ENCODE measurements around the gene KRTAP9-7. TPM values are rescaled to one million over a fixed set of nuclear protein-coding genes. Genes with fewer than 3 reads are reported as not detected.

Gene KRTAP9-7
- total and polyA plus RNA-seq, 2 of the 4 experiments (the other 2 are of a cell fraction) = not detected

DNA sequence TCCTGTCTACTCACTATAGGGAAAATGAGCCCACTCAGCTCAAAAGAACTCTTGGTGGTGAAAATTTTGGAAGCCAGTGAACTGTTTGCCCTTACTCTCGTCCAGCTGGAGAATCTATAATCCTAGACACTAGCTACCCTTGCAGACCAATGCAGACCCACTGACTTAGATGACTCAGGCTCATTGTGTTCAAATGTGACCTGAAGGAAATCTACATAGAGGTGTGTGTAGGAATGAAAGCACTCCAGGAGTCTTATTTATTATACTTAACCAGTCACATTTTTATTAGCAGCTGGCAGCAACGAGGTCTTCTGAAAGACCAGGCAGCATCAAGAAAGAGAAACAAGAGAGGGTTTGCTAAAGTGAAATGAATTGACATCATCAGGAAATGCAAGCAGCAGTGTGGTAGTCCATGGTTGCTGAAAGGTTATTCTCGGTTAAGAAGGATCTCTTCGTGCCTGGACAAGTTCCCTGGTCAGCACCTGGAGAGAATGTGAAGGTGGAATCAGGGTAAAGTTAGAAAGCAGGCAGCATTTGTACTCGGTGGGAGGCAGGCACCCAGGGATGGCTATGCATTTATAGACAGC is 25.8 kb downstream of the KRTAP9-7 start:
- Histone ChIP-seq H3K4ac (ENCODE audit: low read depth, low read length) (no peak overlapping the region), H2BK120ac (ENCODE audit: low read depth, low read length) (no peak overlapping the region)
- dilution Hi-C loops (cut with HindIII; ENCODE audit: low sequenced_read_pairs, unreplicated experiment) = no loop called here

More for the DNA sequence above, 25.8 kb downstream of the KRTAP9-7 start:
- Histone ChIP-seq H3K9ac (ENCODE audit: low read depth, low read length) (no peak overlapping the region), H2AK5ac (ENCODE audit: low read depth, low read length) (no peak overlapping the region), H2BK5ac (ENCODE audit: low read depth, low read length, poor library complexity, severe bottlenecking) (no peak overlapping the region), H3K14ac (replicated peaks; ENCODE audit: low read depth, low read length) (peak overlapping the region; percentile 46; the same call in 1 of the 2 replicates), H4K5ac (ENCODE audit: low read depth, low read length) (no peak overlapping the region), H3K4me2 (ENCODE audit: low read depth, low read length) (no peak overlapping the region), H2BK20ac (ENCODE audit: low read depth, low read length) (no peak overlapping the region), H3K56ac (ENCODE audit: extremely low read depth, insufficient read depth, low read length) (no peak overlapping the region), H3K36me3 (ENCODE audit: control insufficient read depth, insufficient read depth, low read length) (no peaks in the 10 kb centered on the region), H4K20me1 (ENCODE audit: insufficient read depth, low read length) (no peaks in the 10 kb centered on the region), H2AK9ac (replicated peaks; ENCODE audit: low read depth, low read length, poor library complexity) (no peak overlapping the region), H3K23ac (ENCODE audit: low read depth, low read length) (no peak overlapping the region), H3K4me3 (ENCODE audit: insufficient read depth, low read depth, low read length) (no peak overlapping the region), H3K27ac (ENCODE audit: insufficient read depth, low read length) (no peak overlapping the region), H2AFZ (replicated peaks; ENCODE audit: low read length, poor library complexity) (no peak overlapping the region), H3K9me1 (ENCODE audit: insufficient read depth, low read length) (peaks cover 5% of the 10 kb centered on the region; the same call in 1 of the 2 replicates), H3K4me1 (ENCODE audit: control insufficient read depth, insufficient read depth, low read length) (no peaks in the 10 kb centered on the region), H4K91ac (ENCODE audit: insufficient read depth, low read depth, low read length) (no peak overlapping the region), H3K79me1 (ENCODE audit: low read depth in 1 of 2, low read length in 2 of 2) (no peaks in the 10 kb centered on the region), H3K18ac (ENCODE audit: low read depth, low read length) (no peak overlapping the region), H3K27me3 (ENCODE audit: control insufficient read depth, insufficient read depth, low read length) (peaks cover 2% of the 10 kb centered on the region; the same call in 1 of the 2 replicates), H2BK15ac (ENCODE audit: low read depth, low read length) (no peak overlapping the region), H3K9me3 (ENCODE audit: control insufficient read depth, insufficient read depth, low read length) (no peaks in the 10 kb centered on the region), H4K8ac (ENCODE audit: low read depth in 2 of 2, low read length in 2 of 2) (no peak overlapping the region)
- no peak for TF ChIP-seq RAD21 (IDR thresholded peaks at IDR 0.05; ENCODE audit: low read length)
- CTCF ChIA-PET = no interaction called here
- intact Hi-C loops (cut with micrococcal nuclease) = no loop called here
- DNase-seq (no peak), ATAC-seq (ENCODE audit: low read depth) (no peak)
- in situ Hi-C loops (cut with MboI; ENCODE audit: low sequenced_read_pairs) = no loop called here
- POLR2A ChIA-PET (ENCODE audit: unreplicated experiment) = no interaction called here
- BruUV-seq (replicated peaks) = no TSS peak
- WGBS, 2 experiments (ENCODE audit: extremely low coverage in 2 of 2, insufficient read length in 1 of 2) = 60% methylated on average over 1 of the region's 5 CpGs; no CpG with 5 or more reads in 1 of the 2 experiments
